Measurements from ENCODE around the gene HNF1B.

The HNF1B gene

GRCh38 chr17:37673386-37673785 lies 71.5 kb downstream of the HNF1B start:
- no peak for DNase-seq

GRCh38 chr17:37672548-37673078 lies 72.2 kb downstream of the HNF1B start:
- DNase-seq = no peak

DNA sequence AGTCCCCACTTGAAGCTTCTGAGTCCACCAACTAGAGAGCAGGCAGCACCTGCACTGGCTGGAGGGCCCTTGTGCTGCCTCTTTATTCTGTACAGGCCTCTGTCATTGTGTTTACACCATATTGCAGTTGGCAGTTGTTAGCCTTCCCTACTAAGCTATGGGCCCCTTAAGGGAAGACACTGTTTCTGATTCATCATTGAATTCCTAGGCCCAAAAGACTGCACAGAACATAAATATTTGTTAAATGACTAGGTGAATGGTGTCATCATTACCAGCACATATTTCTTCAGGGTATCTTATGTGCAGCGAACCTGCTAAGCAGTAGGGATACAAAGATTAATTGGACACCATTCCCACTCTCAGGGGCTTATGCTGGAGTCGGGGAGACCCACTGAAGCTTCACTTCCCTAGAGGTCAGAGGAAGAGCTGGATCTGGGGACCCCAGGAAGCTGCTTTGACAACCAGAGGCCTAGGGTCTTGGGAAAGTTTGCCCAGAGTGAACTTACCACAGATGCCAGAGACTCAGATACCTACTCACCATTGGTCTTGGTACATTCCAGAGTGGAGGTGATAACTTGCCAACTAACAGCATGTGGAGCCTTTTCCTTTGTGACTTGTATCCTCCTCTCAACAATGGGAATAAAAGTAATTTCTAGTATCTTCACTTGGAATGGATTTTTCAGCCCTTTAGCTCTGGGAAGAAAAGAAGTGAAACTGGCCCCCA lies 72.9 kb downstream of the HNF1B start:
- DNase-seq = no peak

- no peak for DNase-seq
These were observed 73.6 kb downstream of the HNF1B start for GRCh38 chr17:37671028-37671823.

GRCh38 chr17:37667039-37667438 lies 77.8 kb downstream of the HNF1B start:
- no peak for DNase-seq

DNA sequence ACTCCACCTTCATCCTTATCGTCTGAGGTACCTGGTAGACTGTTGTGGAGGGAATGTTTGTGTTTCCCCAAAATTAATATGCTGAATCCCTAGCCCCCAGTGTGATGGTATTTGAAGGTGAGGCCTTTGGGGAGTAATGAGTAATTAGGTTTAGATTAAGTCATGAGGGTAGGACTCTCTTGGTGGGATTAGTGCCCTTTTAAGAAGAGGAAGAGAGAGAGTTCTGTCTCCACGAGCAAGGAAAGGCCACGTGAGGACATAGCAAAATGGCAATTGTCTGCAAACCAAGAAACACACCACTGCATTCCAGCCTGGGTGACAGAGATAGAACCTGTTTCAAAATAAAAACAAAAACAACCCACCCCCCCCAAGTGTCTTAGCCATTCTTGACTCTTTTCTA lies 80.6 kb downstream of the HNF1B start:
- DNase-seq = no peak

- no peak for DNase-seq
These were observed 82.5 kb downstream of the HNF1B start for GRCh38 chr17:37662353-37662752.

- no peak for DNase-seq
These were observed 83.4 kb downstream of the HNF1B start for GRCh38 chr17:37661400-37662014.

- no peak for DNase-seq
These were observed 84.9 kb downstream of the HNF1B start for GRCh38 chr17:37659925-37660324.

- DNase-seq = no peak
These were observed 87.7 kb downstream of the HNF1B start for GRCh38 chr17:37657202-37657601.

DNA sequence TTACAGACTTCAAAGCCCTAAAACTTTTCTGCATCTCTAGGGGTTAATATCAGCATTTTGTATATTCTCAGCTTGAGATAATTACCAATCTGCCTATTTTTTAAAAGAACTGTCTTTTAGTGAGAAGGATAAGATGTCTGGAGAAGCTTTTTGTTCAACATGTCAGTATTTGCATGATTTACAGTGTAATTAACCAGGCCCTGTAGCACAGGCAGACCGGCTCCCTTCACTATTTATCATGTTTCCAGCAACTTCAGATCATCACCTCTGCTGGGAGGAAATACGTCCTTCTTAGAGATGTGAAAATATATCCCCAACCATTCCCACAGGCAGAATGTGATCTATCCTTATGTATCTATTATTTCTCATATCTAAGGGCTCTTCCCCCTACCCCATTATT lies 93.0 kb downstream of the HNF1B start:
- DNase-seq = no peak

GRCh38 chr17:37650419-37651003 lies 94.3 kb downstream of the HNF1B start:
- peak in 11 of 56 donors; percentile 0 to 49 (median 3) for DNase-seq

DNA sequence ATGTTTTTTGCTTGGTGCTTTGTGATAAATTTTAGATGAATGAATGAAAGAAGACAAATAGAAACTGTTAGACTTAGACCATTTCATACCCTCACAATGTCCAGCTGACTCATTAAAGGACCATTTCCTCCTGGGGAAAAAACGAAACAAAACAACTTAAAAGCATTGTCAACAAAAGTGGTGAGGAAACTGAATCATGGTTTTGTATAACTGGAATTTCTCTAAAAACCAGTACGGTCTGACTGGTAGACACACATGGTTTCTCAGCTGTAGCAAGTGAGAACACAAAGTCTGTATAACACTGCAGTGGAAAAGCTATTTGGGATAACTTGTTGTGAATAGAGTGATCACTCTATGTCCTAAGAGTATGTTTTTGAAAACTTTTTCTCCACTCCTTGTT lies 96.3 kb downstream of the HNF1B start:
- no peak for DNase-seq

DNA sequence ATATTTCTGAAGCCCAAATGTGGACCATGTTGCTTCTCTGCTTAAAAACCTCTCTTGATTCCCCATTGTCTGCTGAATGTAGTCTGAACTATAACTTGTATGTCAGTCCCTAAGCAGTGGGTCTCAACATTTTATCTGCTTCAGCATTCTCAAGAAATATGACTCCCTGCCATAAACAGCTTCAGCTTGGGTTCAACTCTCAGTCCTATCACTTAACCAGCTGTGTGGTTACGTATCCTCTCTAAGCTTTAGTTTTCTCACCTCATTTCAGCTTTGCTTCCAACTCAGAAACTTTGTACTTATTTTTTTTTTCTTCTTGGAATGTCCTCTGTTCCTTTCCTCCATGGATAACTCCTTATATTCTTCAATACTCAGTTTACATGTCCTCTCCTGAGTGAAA lies 97.0 kb downstream of the HNF1B start:
- no peak for DNase-seq

DNA sequence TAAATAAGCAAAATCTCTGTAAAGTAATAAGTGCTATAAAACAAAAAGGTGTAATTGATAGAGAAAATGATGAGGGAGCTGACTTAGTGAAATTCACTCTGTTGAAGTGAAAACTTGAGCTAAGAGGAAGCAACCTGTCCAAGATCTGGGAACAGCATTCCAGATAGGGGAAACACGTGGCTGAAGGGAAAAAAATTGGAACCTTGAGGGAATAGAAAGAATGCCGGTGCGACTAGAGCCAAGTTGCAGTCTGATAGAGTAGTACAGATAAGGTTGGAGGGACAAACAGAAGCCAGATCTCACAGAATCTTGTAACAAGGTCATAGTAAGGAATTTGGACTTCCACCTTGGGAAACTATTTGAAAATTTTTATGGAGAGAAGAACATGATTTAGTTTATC lies 101.0 kb downstream of the HNF1B start:
- no peak for DNase-seq

GRCh38 chr17:37643118-37643766 lies 101.6 kb downstream of the HNF1B start, which contains the start of gene DDX52:
DDX52 (minus strand) TSS chr17:37643446; CDS start chr17:37643420, 26 bp downstream.
- DNase-seq = peak in 55 of 56 donors; percentile 8 to 91 (median 77)

DNA sequence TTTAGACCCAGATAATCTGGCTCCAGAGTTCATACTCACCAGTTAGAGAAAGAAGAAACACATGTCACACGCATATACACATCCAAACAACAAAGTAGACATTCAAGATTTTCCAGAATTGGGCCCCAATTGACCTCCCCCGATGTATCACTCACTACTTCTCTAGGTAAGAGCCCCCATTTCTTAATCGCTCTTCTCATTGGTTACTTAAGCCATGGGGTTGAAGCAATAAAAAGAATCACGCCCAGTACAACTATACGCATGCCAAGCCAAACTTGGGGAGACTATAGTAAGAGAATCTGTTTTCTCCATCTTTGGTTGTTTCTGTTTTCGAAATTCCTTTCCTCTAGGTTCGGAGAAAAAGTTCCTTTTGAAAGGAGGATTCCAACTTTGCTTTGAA lies 102.2 kb downstream of the HNF1B start:
- DNase-seq = no peak

DNA sequence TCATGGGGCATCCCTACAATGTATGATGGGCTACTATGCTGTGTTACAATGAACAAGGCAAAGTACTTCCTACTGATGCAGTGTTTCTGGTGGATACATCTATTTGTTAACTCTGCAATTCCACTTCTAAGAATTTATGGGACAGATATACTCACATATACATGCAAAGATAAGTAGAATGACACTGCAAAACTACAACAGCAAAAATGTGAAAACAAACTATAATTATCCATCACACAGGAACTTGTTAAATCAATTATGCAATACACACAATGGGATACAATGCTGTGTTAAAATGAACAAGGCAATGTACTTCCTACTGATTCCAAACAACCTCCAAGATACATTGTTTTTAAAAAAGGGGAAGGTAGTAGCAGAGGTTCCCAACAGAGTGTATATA lies 104.8 kb downstream of the HNF1B start:
- no peak for DNase-seq

DNA sequence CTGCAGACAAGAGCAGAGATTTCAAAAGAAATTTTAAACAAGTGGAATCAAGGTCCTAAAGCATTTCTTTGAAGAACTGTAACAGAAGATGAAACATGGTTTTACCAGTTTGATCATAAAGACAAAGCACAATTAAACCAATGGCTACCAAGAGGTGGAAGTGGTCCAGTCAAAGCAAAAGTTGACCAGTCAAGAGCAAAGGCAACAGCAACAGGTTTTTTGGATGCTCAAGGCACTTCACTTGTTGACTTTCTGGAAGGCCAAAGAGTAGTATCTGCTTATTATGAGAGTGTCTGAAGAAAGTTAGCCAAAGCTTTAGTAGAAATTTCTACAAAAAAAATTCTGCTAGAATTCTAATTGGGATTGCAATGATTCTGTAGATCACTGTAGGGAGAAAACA lies 106.9 kb downstream of the HNF1B start:
- DNase-seq = no peak
